ENCODE data around the gene RASA3.

The RASA3 gene

DNA sequence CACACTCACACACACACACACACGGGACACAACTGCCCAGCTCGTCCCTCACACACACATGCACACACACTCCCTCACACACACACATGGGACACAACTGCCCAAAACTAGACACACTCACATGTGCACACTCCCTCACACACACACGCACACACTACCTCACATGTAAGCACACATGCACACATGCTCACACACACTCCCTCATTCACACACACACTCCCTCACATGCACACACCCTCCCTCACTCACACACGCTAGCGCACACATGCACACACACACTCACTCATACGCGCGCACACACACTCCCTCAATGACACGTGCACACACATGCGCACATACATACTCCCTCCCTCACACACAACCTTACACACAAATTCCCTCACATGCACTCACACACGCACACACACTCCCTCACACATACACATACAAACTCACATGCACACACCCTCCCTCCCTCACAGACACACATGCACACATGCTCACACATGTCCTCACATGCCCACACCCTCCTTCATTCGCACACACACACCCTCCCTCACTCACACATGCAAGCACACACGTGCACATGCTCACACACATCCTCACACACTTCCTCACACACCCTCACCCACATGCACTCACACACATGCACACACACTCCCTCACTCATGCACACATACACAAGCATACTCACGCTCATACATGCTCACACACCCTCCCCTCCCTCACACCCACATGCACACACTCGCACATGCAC is 9.0 kb upstream of the RASA3 start:
- peaks cover 7% of the 10 kb centered on the region for H3K27me3 Mint-ChIP-seq (ENCODE audit: low read depth, poor library complexity)
- H3K27ac Mint-ChIP-seq: no peak overlapping the region
- no peaks in the 10 kb centered on the region for H3K9me3 Mint-ChIP-seq
- no peak overlapping the region for H3K4me3 Mint-ChIP-seq
- peaks cover 22% of the 10 kb centered on the region for H3K4me1 Mint-ChIP-seq
- DNase-seq: no peak
- no peaks in the 10 kb centered on the region for H3K36me3 Mint-ChIP-seq (ENCODE audit: low read depth)
- TF ChIP-seq CTCF (IDR thresholded peaks at IDR 0.05): no peak

- Mint-ChIP-seq H3K4me1 (peaks cover 22% of the 10 kb centered on the region), H3K36me3 (ENCODE audit: low read depth) (no peaks in the 10 kb centered on the region), H3K27ac (no peak overlapping the region), H3K9me3 (no peaks in the 10 kb centered on the region), H3K4me3 (no peak overlapping the region), H3K27me3 (ENCODE audit: low read depth, poor library complexity) (peaks cover 5% of the 10 kb centered on the region)
- TF ChIP-seq CTCF (IDR thresholded peaks at IDR 0.05): no peak
- no peak for DNase-seq
Measured at GRCh38 chr13:114140906-114141250, 8.5 kb upstream of the RASA3 start.

- no peaks in the 10 kb centered on the region for H3K36me3 Mint-ChIP-seq (ENCODE audit: low read depth)
- peaks cover 22% of the 10 kb centered on the region for H3K4me1 Mint-ChIP-seq
- DNase-seq: no peak
- peaks cover 4% of the 10 kb centered on the region for H3K27me3 Mint-ChIP-seq (ENCODE audit: low read depth, poor library complexity)
- no peak overlapping the region for H3K4me3 Mint-ChIP-seq
- H3K27ac Mint-ChIP-seq: no peak overlapping the region
- no peak for TF ChIP-seq CTCF (IDR thresholded peaks at IDR 0.05)
- no peaks in the 10 kb centered on the region for H3K9me3 Mint-ChIP-seq
Measured at GRCh38 chr13:114140131-114140905, 7.9 kb upstream of the RASA3 start.

- Mint-ChIP-seq H3K4me1 (peaks cover 35% of the 10 kb centered on the region), H3K36me3 (ENCODE audit: low read depth) (no peaks in the 10 kb centered on the region), H3K4me3 (no peak overlapping the region), H3K27ac (no peak overlapping the region), H3K9me3 (no peaks in the 10 kb centered on the region), H3K27me3 (ENCODE audit: low read depth, poor library complexity) (peaks cover 7% of the 10 kb centered on the region)
- no peak for TF ChIP-seq CTCF (IDR thresholded peaks at IDR 0.05)
- DNase-seq: no peak
Measured at GRCh38 chr13:114136576-114136975, 4.2 kb upstream of the RASA3 start.

GRCh38 chr13:114135731-114136171 is 3.3 kb upstream of the RASA3 start:
- H3K9me3 Mint-ChIP-seq: no peaks in the 10 kb centered on the region
- H3K4me1 Mint-ChIP-seq: peaks cover 43% of the 10 kb centered on the region
- no peaks in the 10 kb centered on the region for H3K36me3 Mint-ChIP-seq (ENCODE audit: low read depth)
- DNase-seq: no peak
- H3K27ac Mint-ChIP-seq: no peak overlapping the region
- H3K27me3 Mint-ChIP-seq (ENCODE audit: low read depth, poor library complexity): peaks cover 7% of the 10 kb centered on the region
- H3K4me3 Mint-ChIP-seq: no peak overlapping the region
- no peak for TF ChIP-seq CTCF (IDR thresholded peaks at IDR 0.05)
